ENCODE measurements around the gene RHBDL2. TPM values are rescaled to one million over a fixed set of nuclear protein-coding genes. Genes with fewer than 3 reads are reported as not detected.

RHBDL2 gene
- total and polyA plus RNA-seq, 2 of the 4 experiments (the other 2 are of a cell fraction): 0.36 to 0.38 TPM

- H4K8ac ChIP-seq (ENCODE audit: low read depth in 2 of 2, low read length in 2 of 2): no peak overlapping the region
- ChIA-PET CTCF (no interaction called here), POLR2A (ENCODE audit: unreplicated experiment) (no interaction called here)
- no peaks in the 10 kb centered on the region for H3K27me3 ChIP-seq (ENCODE audit: control insufficient read depth, insufficient read depth, low read length)
- no peaks in the 10 kb centered on the region for H3K4me1 ChIP-seq (ENCODE audit: control insufficient read depth, insufficient read depth, low read length)
- no peak overlapping the region for H2BK20ac ChIP-seq (ENCODE audit: low read depth, low read length)
- no peak overlapping the region for H3K4me2 ChIP-seq (ENCODE audit: low read depth, low read length)
- BruUV-seq (replicated peaks): no TSS peak
- no peaks in the 10 kb centered on the region for H4K20me1 ChIP-seq (ENCODE audit: insufficient read depth, low read length)
- no peak overlapping the region for H3K9ac ChIP-seq (ENCODE audit: low read depth, low read length)
- no peak overlapping the region for H3K14ac ChIP-seq (replicated peaks; ENCODE audit: low read depth, low read length)
- H3K18ac ChIP-seq (ENCODE audit: low read depth, low read length): no peak overlapping the region
- in situ Hi-C loops (cut with MboI; ENCODE audit: low sequenced_read_pairs) (no loop called here), intact Hi-C loops (cut with micrococcal nuclease) (no loop called here), dilution Hi-C loops (cut with HindIII; ENCODE audit: low sequenced_read_pairs, unreplicated experiment) (no loop called here)
- ATAC-seq (ENCODE audit: low read depth): no peak
- no peak overlapping the region for H2AK5ac ChIP-seq (ENCODE audit: low read depth, low read length)
- no peak overlapping the region for H2AK9ac ChIP-seq (replicated peaks; ENCODE audit: low read depth, low read length, poor library complexity)
- no peak overlapping the region for H4K5ac ChIP-seq (ENCODE audit: low read depth, low read length)
- no peak overlapping the region for H2BK120ac ChIP-seq (ENCODE audit: low read depth, low read length)
- no peak overlapping the region for H3K56ac ChIP-seq (ENCODE audit: extremely low read depth, insufficient read depth, low read length)
- no peak overlapping the region for H3K23ac ChIP-seq (ENCODE audit: low read depth, low read length)
- H3K79me1 ChIP-seq (ENCODE audit: low read depth in 1 of 2, low read length in 2 of 2): no peaks in the 10 kb centered on the region
- no peak overlapping the region for H2BK5ac ChIP-seq (ENCODE audit: low read depth, low read length, poor library complexity, severe bottlenecking)
- H2AFZ ChIP-seq (replicated peaks; ENCODE audit: low read length, poor library complexity): no peak overlapping the region
- TF ChIP-seq RFX5 (IDR thresholded peaks at IDR 0.05; ENCODE audit: low read depth, low read length): no peak
- no peak for TF ChIP-seq CEBPB (IDR thresholded peaks at IDR 0.05; ENCODE audit: low read depth, low read length)
- TF ChIP-seq MXI1 (IDR thresholded peaks at IDR 0.05; ENCODE audit: borderline replicate concordance, low read depth, low read length): no peak
- DNase-seq: no peak
- H3K9me1 ChIP-seq (ENCODE audit: insufficient read depth, low read length): no peaks in the 10 kb centered on the region
- H3K9me3 ChIP-seq (ENCODE audit: control insufficient read depth, insufficient read depth, low read length): no peaks in the 10 kb centered on the region
- WGBS, 2 experiments (ENCODE audit: extremely low coverage in 2 of 2, insufficient read length in 1 of 2): no CpG with 5 or more reads among the region's 2 CpGs
- no peak overlapping the region for H3K4ac ChIP-seq (ENCODE audit: low read depth, low read length)
- no peak overlapping the region for H3K27ac ChIP-seq (ENCODE audit: insufficient read depth, low read length)
- no peak overlapping the region for H3K4me3 ChIP-seq (ENCODE audit: insufficient read depth, low read depth, low read length)
- H3K36me3 ChIP-seq (ENCODE audit: control insufficient read depth, insufficient read depth, low read length): no peaks in the 10 kb centered on the region; the same call in 1 of the 2 replicates
- no peak overlapping the region for H2BK15ac ChIP-seq (ENCODE audit: low read depth, low read length)
- no peak overlapping the region for H4K91ac ChIP-seq (ENCODE audit: insufficient read depth, low read depth, low read length)
Observed at GRCh38 chr1:38925391-38925790, 16.2 kb downstream of the RHBDL2 start.

All from IMR-90 (cell line).